CD8-positive, alpha-beta memory T cell (primary cell): ENCODE results near the gene TCF20. TPM values are rescaled to one million over a fixed set of nuclear protein-coding genes. Genes with fewer than 3 reads are reported as not detected.

Source experiments
- CTCF ChIA-PET: fragments of 350-600 bp; sonication (Branson Sonifier 250); formaldehyde crosslinking; loops from one replicate; lab custom pipeline; 2021; ENCODE audit warnings: antibody characterized with exemption; lab: Charles Lee
- POLR2A ChIA-PET: fragments of 350-600 bp; sonication (Branson Sonifier 250); formaldehyde crosslinking; loops from one replicate; lab custom pipeline; 2021; ENCODE audit warnings: antibody characterized with exemption; lab: Charles Lee
- DNase-seq, 5 donors: peaks; one replicate each; pipeline versions ENCODE4 v3.0.0 to v3.0.0-alpha.2; 2020 to 2022; ENCODE audit warnings: mixed read lengths in 1 of 5
- H3K27ac ChIP-seq: one replicate; pipeline ENCODE4 v1.7.0; 2013; ENCODE audit warnings: low read depth, mild to moderate bottlenecking, low read length, moderate library complexity
- H3K27me3 ChIP-seq: 2 replicates; pipeline ENCODE4 v1.7.0; 2013; ENCODE audit warnings: low read length, mild to moderate bottlenecking; ENCODE audit not compliant: insufficient read depth, poor library complexity, severe bottlenecking
- H3K36me3 ChIP-seq: 2 replicates; pipeline ENCODE4 v1.7.0; 2013; ENCODE audit warnings: mild to moderate bottlenecking, low read length, moderate library complexity; ENCODE audit not compliant: insufficient read depth
- H3K4me1 ChIP-seq: 2 replicates; pipeline ENCODE4 v1.7.0; 2013; ENCODE audit warnings: mild to moderate bottlenecking, low read length, moderate library complexity; ENCODE audit not compliant: insufficient read depth
- H3K4me3 ChIP-seq: 2 replicates; pipeline ENCODE4 v1.7.0; 2013; ENCODE audit warnings: mild to moderate bottlenecking, low read length
- H3K9me3 ChIP-seq: 2 replicates; pipeline ENCODE4 v1.7.0; 2013; ENCODE audit warnings: mild to moderate bottlenecking, low read length
- H3K27ac Mint-ChIP-seq, 8 donors: one replicate each; pipeline ENCODE4 v1.8.0; 2020 to 2021; ENCODE audit warnings: mixed read lengths in 8 of 8, mild to moderate bottlenecking in 6 of 8, inconsistent platforms in 3 of 8, moderate library complexity in 3 of 8
- H3K27me3 Mint-ChIP-seq, 2 donors: one replicate each; pipeline ENCODE4 v1.8.0; 2020 to 2021; ENCODE audit warnings: mixed read lengths in 2 of 2, mild to moderate bottlenecking in 1 of 2, moderate library complexity in 1 of 2
- H3K36me3 Mint-ChIP-seq, 3 donors: one replicate each; pipeline ENCODE4 v1.8.0; 2020 to 2021; ENCODE audit warnings: mixed read lengths in 3 of 3, inconsistent platforms in 1 of 3, mild to moderate bottlenecking in 1 of 3
- H3K4me1 Mint-ChIP-seq, 3 donors: one replicate each; pipeline ENCODE4 v1.8.0; 2020 to 2021; ENCODE audit warnings: mixed read lengths in 3 of 3, inconsistent platforms in 1 of 3, mild to moderate bottlenecking in 1 of 3
- H3K4me3 Mint-ChIP-seq, 7 donors: one replicate each; pipeline ENCODE4 v1.8.0; 2020 to 2021; ENCODE audit warnings: mixed read lengths in 7 of 7, mild to moderate bottlenecking in 6 of 7, moderate library complexity in 4 of 7, inconsistent platforms in 2 of 7
- H3K9me3 Mint-ChIP-seq, 5 donors: one replicate each; pipeline ENCODE4 v1.8.0; 2020 to 2022; ENCODE audit warnings: mixed read lengths in 5 of 5, mild to moderate bottlenecking in 3 of 5, moderate library complexity in 2 of 5, inconsistent platforms in 1 of 5
- polyA plus RNA-seq: library from polyadenylated mRNA; unstranded; fragments of 300-500 nt; fragmentation: Illumina TruSeq; gene quantifications from one replicate; pipeline ENCODE4 v1.2.3, GENCODE V29; 2021
- total RNA-seq, 2 experiments: library from RNA; stranded (reverse); gene quantifications; one replicate each; pipeline ENCODE4 v1.2.3, GENCODE V29; 2021

Gene TCF20
- total and polyA plus RNA-seq, 3 experiments from 2014 or later, result 3.3 to 68.2 (median 64.0) TPM

DNA sequence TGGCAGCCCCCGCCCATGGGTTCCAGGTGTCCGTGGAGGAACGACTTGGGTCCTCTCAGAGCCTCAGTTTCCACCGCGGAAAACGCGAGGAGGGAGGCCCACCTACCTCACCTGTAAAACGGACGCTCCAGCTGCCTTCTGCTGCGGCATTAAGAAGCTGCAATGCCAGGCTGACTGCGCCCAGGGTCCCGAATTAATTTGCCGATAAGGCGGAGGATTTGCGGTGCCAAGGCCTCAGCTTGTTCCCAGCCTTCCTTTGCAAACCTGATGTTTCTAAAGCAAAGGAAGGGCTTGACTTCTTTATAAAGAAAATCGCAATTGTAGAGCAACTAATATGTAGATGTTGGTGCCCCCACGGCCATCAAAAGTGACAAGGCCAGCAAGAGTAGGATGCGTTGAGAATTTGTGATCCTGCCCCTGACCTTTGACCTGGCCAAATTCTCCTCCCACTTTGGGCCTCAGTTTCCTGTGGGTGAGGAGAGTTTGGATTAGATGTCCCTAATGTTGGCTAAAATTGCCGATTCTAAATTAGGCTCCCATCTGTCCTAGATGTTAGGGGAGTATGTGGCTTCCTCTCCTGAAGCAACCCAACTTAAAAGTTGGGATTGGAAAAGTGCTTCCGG, 849 bp upstream of the TCF20 start:
- Histone ChIP-seq H3K4me3 (no peak overlapping the region), H3K4me1 (peaks cover 25% of the 10 kb centered on the region), H3K9me3 (no peaks in the 10 kb centered on the region), H3K36me3 (no peaks in the 10 kb centered on the region), H3K27me3 (no peaks in the 10 kb centered on the region), H3K27ac (no peak overlapping the region)
- no peak for DNase-seq
- ChIA-PET POLR2A (no interaction called here), CTCF (no interaction called here)
- H3K27ac Mint-ChIP-seq, result peak overlapping the region in 5 of 8 donors; percentile 40 to 86 (median 68)
- H3K9me3 Mint-ChIP-seq, result no peaks in the 10 kb centered on the region
- peak overlapping the region; percentile 69 to 93 (median 81) for H3K4me3 Mint-ChIP-seq
- peaks cover 25 to 33% (median 30%) of the 10 kb centered on the region in 3 donors for H3K4me1 Mint-ChIP-seq
- peaks cover 0 to 10% (median 0%) of the 10 kb centered on the region in 3 donors for H3K36me3 Mint-ChIP-seq
- H3K27me3 Mint-ChIP-seq, result peaks cover 0 to 4% of the 10 kb centered on the region in 2 donors

DNA sequence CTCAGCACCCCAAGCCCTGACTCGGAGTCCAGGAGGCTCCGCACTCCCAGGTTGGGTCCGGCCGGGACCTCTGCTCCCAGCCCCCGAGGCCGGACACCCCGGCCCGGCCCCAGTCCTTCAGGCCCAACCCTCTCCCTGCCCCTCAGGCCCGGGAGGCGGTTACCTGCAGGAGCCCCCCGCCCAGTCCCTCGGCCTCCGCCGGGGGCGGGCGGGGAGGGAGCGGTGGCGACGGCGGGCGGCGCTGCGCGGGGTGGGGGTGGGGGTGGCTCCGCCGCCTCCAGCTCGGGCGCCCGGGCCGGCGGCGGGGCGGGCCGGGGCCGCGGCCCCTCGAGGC, 310 bp downstream of the TCF20 start:
- Mint-ChIP-seq H3K36me3 (peaks cover 0 to 12% (median 0%) of the 10 kb centered on the region in 3 donors), H3K4me1 (peaks cover 35 to 44% (median 41%) of the 10 kb centered on the region in 3 donors), H3K27ac (peak overlapping the region in 6 of 8 donors; percentile 17 to 90 (median 76)), H3K9me3 (no peaks in the 10 kb centered on the region), H3K27me3 (peaks cover 0 to 3% of the 10 kb centered on the region in 2 donors), H3K4me3 (peak overlapping the region; percentile 76 to 94 (median 84))
- Histone ChIP-seq H3K36me3 (no peaks in the 10 kb centered on the region), H3K27me3 (no peaks in the 10 kb centered on the region), H3K4me3 (peak overlapping the region; percentile 77), H3K9me3 (no peaks in the 10 kb centered on the region), H3K27ac (peak overlapping the region; percentile 80), H3K4me1 (peaks cover 36% of the 10 kb centered on the region)
- peak in 1 of 5 donors; percentile 63 for DNase-seq
- CTCF ChIA-PET, result no interaction called here
- POLR2A ChIA-PET, result no interaction called here

DNA sequence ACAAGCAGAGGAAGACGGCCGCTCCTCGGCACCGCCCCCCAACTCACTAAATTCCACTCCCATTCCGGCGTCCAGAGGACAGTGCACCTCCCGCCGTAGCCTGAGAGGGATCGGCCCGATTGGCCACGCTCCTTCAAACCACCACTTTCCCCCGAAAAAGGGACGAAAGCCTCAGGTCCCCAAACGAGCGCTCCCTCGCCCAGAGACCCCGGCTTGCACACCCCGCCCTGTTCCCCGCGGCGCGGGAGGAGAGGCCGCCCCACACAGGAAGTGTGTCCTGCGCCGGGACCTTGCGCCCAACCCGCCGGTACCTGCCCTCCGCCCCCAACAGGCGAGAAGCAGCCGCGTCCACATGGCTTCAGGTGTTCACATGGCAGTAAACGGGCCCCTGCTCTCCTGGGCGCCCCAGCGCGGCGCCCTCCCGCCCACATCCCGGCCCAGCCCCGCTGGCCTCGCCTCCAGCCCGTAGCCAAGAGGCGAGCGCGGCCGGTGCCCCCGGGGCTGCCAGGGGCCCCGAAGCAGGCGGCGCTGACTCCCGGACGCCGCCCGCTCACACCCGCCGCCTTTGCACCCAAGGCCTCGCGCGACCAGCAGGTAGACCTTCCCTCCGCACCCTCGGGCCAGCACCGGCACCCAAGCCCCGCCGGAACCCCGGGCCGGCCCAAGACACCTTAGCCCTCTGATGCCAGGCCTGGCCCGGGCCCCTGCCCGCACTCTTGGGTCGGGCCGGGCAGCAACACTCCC, 849 bp downstream of the TCF20 start:
- CTCF ChIA-PET, result no interaction called here
- H3K27me3 Mint-ChIP-seq, result peaks cover 0 to 2% of the 10 kb centered on the region in 2 donors

DNA sequence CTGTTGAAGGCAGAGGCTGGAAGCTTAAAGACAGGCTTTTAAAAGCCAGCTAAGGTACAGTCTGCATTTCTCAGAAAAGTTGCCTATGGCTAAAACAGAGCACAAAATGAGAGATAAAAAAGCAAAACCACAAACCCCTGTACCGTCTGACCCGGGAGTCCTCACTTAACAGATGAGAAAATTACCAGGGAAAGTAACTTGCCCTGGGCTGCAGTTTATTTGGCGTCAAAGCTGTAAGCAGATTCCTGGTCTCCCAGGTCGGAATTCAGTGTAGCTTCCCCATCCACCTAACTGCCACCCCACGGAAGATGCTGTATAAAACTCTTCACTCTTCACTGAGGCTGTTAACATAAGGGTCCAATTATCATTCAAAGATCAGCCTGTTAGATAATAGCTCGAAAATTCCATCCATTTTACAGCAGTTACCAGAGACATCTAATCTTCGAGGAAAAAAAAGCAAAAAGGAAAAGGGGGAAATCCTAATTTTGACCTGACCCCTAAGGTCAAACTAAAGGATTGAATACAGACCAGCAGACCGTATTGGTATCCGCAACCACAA, 1.5 kb downstream of the TCF20 start:
- H3K4me3 ChIP-seq, result peak overlapping the region; percentile 77
- peak overlapping the region; percentile 84 to 94 (median 92) for H3K4me3 Mint-ChIP-seq
- H3K27ac Mint-ChIP-seq, result peak overlapping the region; percentile 30 to 93 (median 90)
- H3K4me1 ChIP-seq, result peaks cover 45% of the 10 kb centered on the region
- H3K27me3 ChIP-seq, result no peaks in the 10 kb centered on the region
- no peaks in the 10 kb centered on the region for H3K9me3 ChIP-seq
- no peaks in the 10 kb centered on the region for H3K9me3 Mint-ChIP-seq
- H3K36me3 ChIP-seq, result no peaks in the 10 kb centered on the region
- ChIA-PET POLR2A (interaction anchor here (0.5 kb wide), 1 partner anchor 58 kb away, joined by 3 read pairs; no protein-coding TSS in a partner anchor), CTCF (interaction anchor here (0.9 kb wide), 1 partner anchor 96 kb away, joined by 3 read pairs; no protein-coding TSS in a partner anchor)
- peaks cover 46 to 57% (median 54%) of the 10 kb centered on the region in 3 donors for H3K4me1 Mint-ChIP-seq
- peaks cover 0 to 2% of the 10 kb centered on the region in 2 donors for H3K27me3 Mint-ChIP-seq
- H3K27ac ChIP-seq, result peak overlapping the region; percentile 80
- DNase-seq, result no peak
- peaks cover 0 to 12% (median 0%) of the 10 kb centered on the region in 3 donors for H3K36me3 Mint-ChIP-seq

More for the DNA sequence above, 849 bp downstream of the TCF20 start:
- no peaks in the 10 kb centered on the region for H3K36me3 ChIP-seq
- no peaks in the 10 kb centered on the region for H3K27me3 ChIP-seq
- peaks cover 42% of the 10 kb centered on the region for H3K4me1 ChIP-seq
- Mint-ChIP-seq H3K4me1 (peaks cover 40 to 50% (median 47%) of the 10 kb centered on the region in 3 donors), H3K4me3 (peak overlapping the region; percentile 84 to 94 (median 92)), H3K36me3 (peaks cover 0 to 12% (median 0%) of the 10 kb centered on the region in 3 donors), H3K27ac (peak overlapping the region; percentile 63 to 93 (median 90)), H3K9me3 (no peaks in the 10 kb centered on the region)
- H3K27ac ChIP-seq, result peak overlapping the region; percentile 80
- H3K4me3 ChIP-seq, result peak overlapping the region; percentile 77
- POLR2A ChIA-PET, result interaction anchor here (0.5 kb wide), 1 partner anchor 57 kb away, joined by 3 read pairs; no protein-coding TSS in a partner anchor
- H3K9me3 ChIP-seq, result no peaks in the 10 kb centered on the region
- peak; percentile 59 to 80 (median 68) for DNase-seq

DNA sequence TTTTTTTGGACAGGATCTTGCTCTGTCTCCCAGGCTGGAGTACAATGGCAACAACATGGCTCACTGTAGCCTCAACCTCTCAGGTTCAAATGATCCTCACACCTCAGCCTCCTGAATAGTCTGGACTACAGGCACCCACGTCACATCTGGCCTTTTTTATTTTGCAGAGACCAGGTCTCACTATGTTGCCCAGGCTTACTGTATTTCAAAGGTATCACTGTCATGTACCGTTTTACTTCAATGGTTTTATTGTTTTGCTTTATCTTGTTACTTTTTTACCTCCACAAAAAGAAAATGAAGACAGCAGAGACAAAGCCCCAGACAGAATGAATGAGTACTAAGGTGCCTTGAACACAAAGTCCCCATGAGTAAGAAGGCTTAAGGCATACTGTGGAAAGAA, 5.1 kb downstream of the TCF20 start:
- H3K4me1 ChIP-seq, result peaks cover 67% of the 10 kb centered on the region
- DNase-seq, result no peak
- H3K27me3 ChIP-seq, result no peaks in the 10 kb centered on the region
- no peak overlapping the region for H3K27ac ChIP-seq
- peak overlapping the region in 3 of 8 donors; percentile 41 to 48 (median 43) for H3K27ac Mint-ChIP-seq
- POLR2A ChIA-PET, result no interaction called here
- peaks cover 77 to 88% (median 88%) of the 10 kb centered on the region in 3 donors for H3K4me1 Mint-ChIP-seq
- CTCF ChIA-PET, result interaction anchor here (1.4 kb wide), 1 partner anchor 175 kb away, joined by 3 read pairs; the partner anchor contains the start of gene NDUFA6
- H3K9me3 Mint-ChIP-seq, result no peaks in the 10 kb centered on the region
- H3K36me3 Mint-ChIP-seq, result peaks cover 0 to 12% (median 1%) of the 10 kb centered on the region in 3 donors
- no peaks in the 10 kb centered on the region for H3K9me3 ChIP-seq
- no peaks in the 10 kb centered on the region for H3K36me3 ChIP-seq
- H3K4me3 ChIP-seq, result no peak overlapping the region
- peaks cover 0 to 2% of the 10 kb centered on the region in 2 donors for H3K27me3 Mint-ChIP-seq
- peak overlapping the region in 2 of 7 donors; percentile 15 to 46 for H3K4me3 Mint-ChIP-seq

DNA sequence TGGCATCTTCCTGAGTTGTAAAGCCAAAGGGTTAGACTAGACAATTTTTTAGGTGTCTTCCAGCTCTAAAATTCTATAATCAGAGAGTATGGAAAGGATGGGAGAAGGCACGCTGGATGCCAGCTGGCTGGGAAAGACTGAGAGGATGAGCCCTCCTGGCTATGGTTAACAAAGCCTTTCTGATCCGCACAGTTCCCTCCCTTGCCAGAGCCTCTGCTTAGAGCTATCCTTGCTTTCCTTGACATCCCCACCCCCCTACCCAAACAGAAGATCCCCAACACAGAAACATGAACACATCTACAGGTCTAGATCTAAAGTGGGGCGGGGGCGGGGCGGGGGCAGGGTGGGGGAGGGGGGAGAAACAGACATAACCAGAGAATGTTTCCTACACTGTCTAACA, 6.5 kb downstream of the TCF20 start:
- POLR2A ChIA-PET, result no interaction called here
- peaks cover 0 to 8% (median 1%) of the 10 kb centered on the region in 3 donors for H3K36me3 Mint-ChIP-seq
- CTCF ChIA-PET, result interaction anchor here (0.8 kb wide), 1 partner anchor 173 kb away, joined by 3 read pairs; no protein-coding TSS in a partner anchor
- Histone ChIP-seq H3K4me1 (peaks cover 75% of the 10 kb centered on the region), H3K36me3 (no peaks in the 10 kb centered on the region), H3K27ac (no peak overlapping the region), H3K9me3 (no peaks in the 10 kb centered on the region), H3K4me3 (no peak overlapping the region), H3K27me3 (no peaks in the 10 kb centered on the region)
- DNase-seq, result no peak
- H3K9me3 Mint-ChIP-seq, result no peaks in the 10 kb centered on the region
- peaks cover 85 to 96% (median 96%) of the 10 kb centered on the region in 3 donors for H3K4me1 Mint-ChIP-seq
- peaks cover 0 to 2% of the 10 kb centered on the region in 2 donors for H3K27me3 Mint-ChIP-seq
- H3K27ac Mint-ChIP-seq, result peak overlapping the region in 2 of 8 donors; percentile 36 to 95
- H3K4me3 Mint-ChIP-seq, result no peak overlapping the region

DNA sequence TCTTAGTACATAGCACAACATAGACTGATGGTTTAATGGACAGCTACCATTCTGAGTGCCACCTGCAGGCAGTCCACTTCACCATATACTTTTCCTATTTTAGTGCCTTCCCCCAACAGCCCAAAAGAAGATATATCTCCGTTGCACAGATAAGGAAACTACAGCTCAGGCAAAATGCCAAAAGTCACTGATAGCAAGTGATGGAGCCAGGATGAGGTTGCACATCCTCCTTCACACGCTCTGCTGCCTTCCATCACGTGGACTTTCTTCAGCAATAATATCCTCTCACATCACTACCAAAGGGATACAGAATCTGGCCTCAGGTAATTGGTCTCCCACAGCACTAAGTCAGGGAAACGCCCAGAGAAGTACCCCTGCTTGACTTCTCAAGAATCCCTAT, 7.5 kb downstream of the TCF20 start:
- POLR2A ChIA-PET, result no interaction called here
- Histone ChIP-seq H3K27ac (no peak overlapping the region), H3K27me3 (no peaks in the 10 kb centered on the region), H3K9me3 (no peaks in the 10 kb centered on the region), H3K4me3 (no peak overlapping the region), H3K36me3 (no peaks in the 10 kb centered on the region), H3K4me1 (peaks cover 73% of the 10 kb centered on the region)
- no peak for DNase-seq
- CTCF ChIA-PET, result interaction anchor here (0.8 kb wide), 1 partner anchor 172 kb away, joined by 3 read pairs; no protein-coding TSS in a partner anchor
- H3K9me3 Mint-ChIP-seq, result no peaks in the 10 kb centered on the region
- peaks cover 83 to 96% (median 96%) of the 10 kb centered on the region in 3 donors for H3K4me1 Mint-ChIP-seq
- H3K4me3 Mint-ChIP-seq, result peak overlapping the region in 1 of 7 donors; percentile 4
- H3K36me3 Mint-ChIP-seq, result peaks cover 0 to 4% (median 1%) of the 10 kb centered on the region in 3 donors
- peak overlapping the region in 7 of 8 donors; percentile 1 to 65 (median 8) for H3K27ac Mint-ChIP-seq
- no peaks in the 10 kb centered on the region for H3K27me3 Mint-ChIP-seq
